Neural cell (in vitro differentiated cells): ENCODE results near the gene ANKRD22. TPM values are rescaled to one million over a fixed set of nuclear protein-coding genes. Genes with fewer than 3 reads are reported as not detected.

ENCODE experiments used
- H2AFZ ChIP-seq: fragments of 200-600, 300-800 bp; sonication (generic), shearing (Covaris generic); 2 replicates; pipeline ENCODE4 v1.6.0; 2014; ENCODE audit warnings: low read depth, mild to moderate bottlenecking, antibody characterized with exemption, low read length, moderate library complexity
- H3F3A ChIP-seq: fragments of 200-600 bp; shearing (Covaris generic); 2 replicates; pipeline ENCODE4 v1.6.1; 2016; ENCODE audit warnings: mild to moderate bottlenecking, moderate library complexity, mixed read lengths, antibody characterized with exemption, low read length; ENCODE audit not compliant: insufficient read depth, poor library complexity, severe bottlenecking
- H3K27ac ChIP-seq: fragments of 200-600, 300-800 bp; sonication (generic), shearing (Covaris generic); 2 replicates; pipeline ENCODE4 v1.5.1; 2014; ENCODE audit warnings: mild to moderate bottlenecking, low read length, moderate library complexity
- H3K27me3 ChIP-seq: fragments of 300-800, 200-600 bp; sonication (generic), shearing (Covaris generic); 2 replicates; pipeline ENCODE4 v1.6.0; 2014; ENCODE audit warnings: mild to moderate bottlenecking, low read depth, low read length, moderate library complexity; ENCODE audit not compliant: insufficient read depth
- H3K36me3 ChIP-seq: fragments of 300-800, 200-600 bp; sonication (generic), shearing (Covaris generic); 2 replicates; pipeline ENCODE4 v1.5.1; 2014; ENCODE audit warnings: mild to moderate bottlenecking, antibody characterized with exemption, low read length, moderate library complexity; ENCODE audit not compliant: insufficient read depth
- H3K4me2 ChIP-seq: fragments of 300-800, 200-600 bp; sonication (generic), shearing (Covaris generic); 2 replicates; pipeline ENCODE4 v1.6.0; 2014; ENCODE audit warnings: mild to moderate bottlenecking, low read length
- H3K4me3 ChIP-seq: fragments of 300-800, 200-600 bp; sonication (generic), shearing (Covaris generic); 2 replicates; pipeline ENCODE4 v1.5.1; 2014; ENCODE audit warnings: mild to moderate bottlenecking, low read length, moderate library complexity
- H3K79me2 ChIP-seq: fragments of 200-600 bp; shearing (Covaris generic); replicated peaks from 2 replicates; pipeline ENCODE4 v1.6.0; 2014; ENCODE audit warnings: mild to moderate bottlenecking, low read length, moderate library complexity; ENCODE audit not compliant: insufficient read depth
- H3K9ac ChIP-seq: fragments of 300-800, 200-600 bp; sonication (generic), shearing (Covaris generic); 2 replicates; pipeline ENCODE4 v1.6.1; 2016; ENCODE audit warnings: mild to moderate bottlenecking, low read length, mixed read lengths
- H3K9me2 ChIP-seq: fragments of 200-600 bp; shearing (Covaris generic); 2 replicates; pipeline ENCODE4 v1.6.1; 2016; ENCODE audit warnings: mild to moderate bottlenecking, low read length, mixed read lengths; ENCODE audit not compliant: insufficient read depth
- H3K9me3 ChIP-seq: fragments of 200-600, 300-800 bp; sonication (generic), shearing (Covaris generic); 2 replicates; pipeline ENCODE4 v1.6.1; 2016; ENCODE audit warnings: mild to moderate bottlenecking, mixed run types, low read length, moderate library complexity, mixed read lengths
- H4K20me1 ChIP-seq: fragments of 200-600 bp; shearing (Covaris generic); 2 replicates; pipeline ENCODE4 v1.6.1; 2016; ENCODE audit warnings: mild to moderate bottlenecking, mixed run types; ENCODE audit not compliant: insufficient read depth
- EP300 ChIP-seq: fragments of 450-650 bp; conservative IDR thresholded peaks from 2 replicates; pipeline ENCODE4 v1.6.1; 2014; ENCODE audit warnings: antibody characterized with exemption, mild to moderate bottlenecking, moderate library complexity; ENCODE audit not compliant: poor library complexity, severe bottlenecking
- EZH2 ChIP-seq: fragments of 200-600, 300-800 bp; shearing (Covaris generic), sonication (generic); IDR thresholded peaks from 2 replicates; pipeline ENCODE4 v1.6.1; 2014; ENCODE audit warnings: antibody characterized with exemption, low read length, borderline replicate concordance, mild to moderate bottlenecking; ENCODE audit not compliant: insufficient read depth, poor library complexity, severe bottlenecking
- MXI1 ChIP-seq: fragments of 450-650 bp; conservative IDR thresholded peaks from 2 replicates; pipeline ENCODE4 v1.6.1; 2014; ENCODE audit warnings: antibody characterized with exemption, mild to moderate bottlenecking; ENCODE audit not compliant: poor library complexity, severe bottlenecking
- POLR2AphosphoS5 ChIP-seq: IDR thresholded peaks from 2 replicates; pipeline ENCODE4 v1.6.1; 2012
- RAD21 ChIP-seq: fragments of 450-650 bp; conservative IDR thresholded peaks from 2 replicates; pipeline ENCODE4 v1.6.1; 2014; ENCODE audit warnings: antibody characterized with exemption, mild to moderate bottlenecking, moderate library complexity
- SMC3 ChIP-seq: fragments of 450-650 bp; conservative IDR thresholded peaks from 2 replicates; pipeline ENCODE4 v1.6.1; 2014; ENCODE audit warnings: antibody characterized with exemption, mild to moderate bottlenecking, moderate library complexity; ENCODE audit not compliant: poor library complexity
- TAF1 ChIP-seq: IDR thresholded peaks from 2 replicates; pipeline ENCODE4 v1.6.1; 2012; ENCODE audit warnings: low read depth
- polyA plus RNA-seq: library from polyadenylated mRNA; depleted of rRNA; stranded (reverse); fragments of >200 nt; gene quantifications from 2 replicates; pipeline ENCODE4 v1.2.3, GENCODE V29; 2014
- TF ChIP-seq, protein P1 (sequence below): fragments of 450-650 bp; IDR thresholded peaks from 2 replicates; pipeline ENCODE4 v1.5.1; 2014; ENCODE audit warnings: antibody characterized with exemption, mild to moderate bottlenecking, moderate library complexity; ENCODE audit not compliant: poor library complexity, severe bottlenecking
- TF ChIP-seq, protein P2 (sequence below): IDR thresholded peaks from 2 replicates; pipeline ENCODE4 v1.6.1; 2012; ENCODE audit warnings: borderline replicate concordance

ANKRD22 gene
- polyA plus RNA-seq, 1 donor from 2014 or later = 0.57 TPM

- no peaks in the 10 kb centered on the region for H4K20me1 ChIP-seq
- H3K27me3 ChIP-seq = no peaks in the 10 kb centered on the region
- H3K4me2 ChIP-seq = peak overlapping the region; percentile 71
- peak; percentile 35 for TF ChIP-seq EP300
- TF ChIP-seq POLR2AphosphoS5 = peak; percentile 64
- no peak for TF ChIP-seq EZH2
- peak; percentile 60 for TF ChIP-seq SMC3
- TF ChIP-seq MXI1 = peak; percentile 84
- TF ChIP-seq, protein P1, sequence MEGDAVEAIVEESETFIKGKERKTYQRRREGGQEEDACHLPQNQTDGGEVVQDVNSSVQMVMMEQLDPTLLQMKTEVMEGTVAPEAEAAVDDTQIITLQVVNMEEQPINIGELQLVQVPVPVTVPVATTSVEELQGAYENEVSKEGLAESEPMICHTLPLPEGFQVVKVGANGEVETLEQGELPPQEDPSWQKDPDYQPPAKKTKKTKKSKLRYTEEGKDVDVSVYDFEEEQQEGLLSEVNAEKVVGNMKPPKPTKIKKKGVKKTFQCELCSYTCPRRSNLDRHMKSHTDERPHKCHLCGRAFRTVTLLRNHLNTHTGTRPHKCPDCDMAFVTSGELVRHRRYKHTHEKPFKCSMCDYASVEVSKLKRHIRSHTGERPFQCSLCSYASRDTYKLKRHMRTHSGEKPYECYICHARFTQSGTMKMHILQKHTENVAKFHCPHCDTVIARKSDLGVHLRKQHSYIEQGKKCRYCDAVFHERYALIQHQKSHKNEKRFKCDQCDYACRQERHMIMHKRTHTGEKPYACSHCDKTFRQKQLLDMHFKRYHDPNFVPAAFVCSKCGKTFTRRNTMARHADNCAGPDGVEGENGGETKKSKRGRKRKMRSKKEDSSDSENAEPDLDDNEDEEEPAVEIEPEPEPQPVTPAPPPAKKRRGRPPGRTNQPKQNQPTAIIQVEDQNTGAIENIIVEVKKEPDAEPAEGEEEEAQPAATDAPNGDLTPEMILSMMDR = peak; percentile 65
- no peak for TF ChIP-seq TAF1
- peak; percentile 32 for TF ChIP-seq RAD21
- TF ChIP-seq, protein P2, sequence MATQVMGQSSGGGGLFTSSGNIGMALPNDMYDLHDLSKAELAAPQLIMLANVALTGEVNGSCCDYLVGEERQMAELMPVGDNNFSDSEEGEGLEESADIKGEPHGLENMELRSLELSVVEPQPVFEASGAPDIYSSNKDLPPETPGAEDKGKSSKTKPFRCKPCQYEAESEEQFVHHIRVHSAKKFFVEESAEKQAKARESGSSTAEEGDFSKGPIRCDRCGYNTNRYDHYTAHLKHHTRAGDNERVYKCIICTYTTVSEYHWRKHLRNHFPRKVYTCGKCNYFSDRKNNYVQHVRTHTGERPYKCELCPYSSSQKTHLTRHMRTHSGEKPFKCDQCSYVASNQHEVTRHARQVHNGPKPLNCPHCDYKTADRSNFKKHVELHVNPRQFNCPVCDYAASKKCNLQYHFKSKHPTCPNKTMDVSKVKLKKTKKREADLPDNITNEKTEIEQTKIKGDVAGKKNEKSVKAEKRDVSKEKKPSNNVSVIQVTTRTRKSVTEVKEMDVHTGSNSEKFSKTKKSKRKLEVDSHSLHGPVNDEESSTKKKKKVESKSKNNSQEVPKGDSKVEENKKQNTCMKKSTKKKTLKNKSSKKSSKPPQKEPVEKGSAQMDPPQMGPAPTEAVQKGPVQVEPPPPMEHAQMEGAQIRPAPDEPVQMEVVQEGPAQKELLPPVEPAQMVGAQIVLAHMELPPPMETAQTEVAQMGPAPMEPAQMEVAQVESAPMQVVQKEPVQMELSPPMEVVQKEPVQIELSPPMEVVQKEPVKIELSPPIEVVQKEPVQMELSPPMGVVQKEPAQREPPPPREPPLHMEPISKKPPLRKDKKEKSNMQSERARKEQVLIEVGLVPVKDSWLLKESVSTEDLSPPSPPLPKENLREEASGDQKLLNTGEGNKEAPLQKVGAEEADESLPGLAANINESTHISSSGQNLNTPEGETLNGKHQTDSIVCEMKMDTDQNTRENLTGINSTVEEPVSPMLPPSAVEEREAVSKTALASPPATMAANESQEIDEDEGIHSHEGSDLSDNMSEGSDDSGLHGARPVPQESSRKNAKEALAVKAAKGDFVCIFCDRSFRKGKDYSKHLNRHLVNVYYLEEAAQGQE = peak; percentile 56
- no peaks in the 10 kb centered on the region for H3K9me2 ChIP-seq
- H3F3A ChIP-seq = peaks cover 7% of the 10 kb centered on the region
- no peaks in the 10 kb centered on the region for H3K79me2 ChIP-seq
- H2AFZ ChIP-seq = peak overlapping the region; percentile 86
- peak overlapping the region; percentile 89 for H3K9ac ChIP-seq
- H3K4me3 ChIP-seq = peak overlapping the region; percentile 87
- peak overlapping the region; percentile 82 for H3K27ac ChIP-seq
- no peaks in the 10 kb centered on the region for H3K36me3 ChIP-seq
- H3K9me3 ChIP-seq = no peaks in the 10 kb centered on the region
These were observed 28.8 kb upstream of the ANKRD22 start for GRCh38 chr10:88880282-88881076.

DNA sequence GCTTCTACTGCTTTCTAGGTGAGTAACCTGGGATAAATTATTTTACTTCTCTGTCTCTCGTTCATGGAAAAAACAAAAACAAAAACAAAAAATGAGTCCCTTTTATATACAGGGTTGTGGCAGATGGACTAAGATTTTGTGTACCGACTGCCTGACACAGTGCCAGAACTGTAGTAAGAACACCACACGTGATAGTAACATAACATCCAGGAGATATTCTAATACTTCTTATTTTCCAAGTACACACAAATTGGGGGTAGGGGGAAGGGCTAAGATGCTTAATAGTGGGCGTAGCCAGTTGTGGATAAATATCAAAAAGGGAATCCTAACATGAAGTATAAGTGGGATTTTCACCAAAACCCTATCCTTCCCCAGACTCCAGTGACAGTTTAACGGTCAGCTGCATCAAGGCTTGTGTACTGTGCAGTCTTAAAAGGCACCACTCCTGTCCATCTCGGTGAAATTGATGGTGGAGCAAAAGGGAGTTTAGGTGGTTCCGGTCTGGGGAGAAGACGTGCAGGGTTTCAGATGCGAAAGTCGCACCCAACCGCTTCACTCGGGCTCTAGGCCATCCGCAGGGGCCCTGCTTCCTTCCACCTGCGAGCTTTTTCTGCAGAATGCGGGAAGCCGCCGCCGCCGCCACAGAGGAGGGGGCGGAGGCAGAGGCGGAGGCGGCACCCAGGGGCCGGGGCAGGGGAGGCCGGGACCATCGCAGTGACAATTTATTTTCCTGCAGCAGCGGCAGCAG is 28.1 kb upstream of the ANKRD22 start, which contains the start of gene STAMBPL1:
Gene STAMBPL1 (plus strand): TSS at position 712 of the 748 bp plus-strand sequence. CDS start 21,464 bp downstream, outside the sequence.
- peak within 1 kb of the TSS; percentile 89 for H3K9ac ChIP-seq
- no peaks in the 10 kb centered on the region for H3K79me2 ChIP-seq
- H3K36me3 ChIP-seq = no peaks in the 10 kb centered on the region
- peak within 1 kb of the TSS; percentile 71 for H3K4me2 ChIP-seq
- H3K9me2 ChIP-seq = no peaks in the 10 kb centered on the region
- peak within 1 kb of the TSS; percentile 87 for H3K4me3 ChIP-seq
- H3F3A ChIP-seq = peaks cover 7% of the 10 kb centered on the region
- peak within 1 kb of the TSS; percentile 86 for H2AFZ ChIP-seq
- H3K27me3 ChIP-seq = no peaks in the 10 kb centered on the region
- TF ChIP-seq, protein P2 = no peak
- TF ChIP-seq RAD21 (no peak), EP300 (no peak), MXI1 (no peak), SMC3 (no peak), POLR2AphosphoS5 (no peak), EZH2 (no peak), TAF1 (no peak)
- TF ChIP-seq, protein P1 = no peak
- no peaks in the 10 kb centered on the region for H3K9me3 ChIP-seq
- H4K20me1 ChIP-seq = no peaks in the 10 kb centered on the region
- H3K27ac ChIP-seq = peak within 1 kb of the TSS; percentile 82
